ENCODE measurements around the gene ZBTB11.
A peak's percentile ranks its signal among the peaks of the same experiment; 100 is the strongest.

GRCh38 chr3:101665851-101666250 is 11.1 kb downstream of the ZBTB11 start:
- TF ChIP-seq CTCF (IDR thresholded peaks at IDR 0.05 in 2 of 3, conservative IDR thresholded peaks at IDR 0.05 in 1 of 3; ENCODE audit: control insufficient read depth in 2 of 3, extremely low read depth in 1 of 3, insufficient read depth in 1 of 3, low read depth in 3 of 3, low read length in 3 of 3) (no peak), MYC (IDR thresholded peaks at IDR 0.05; ENCODE audit: insufficient read depth, insufficient read length, insufficient replicate concordance, low read length, severe bottlenecking) (no peak), BRCA1 (IDR thresholded peaks at IDR 0.05; ENCODE audit: low read depth, low read length) (no peak), MXI1 (IDR thresholded peaks at IDR 0.05; ENCODE audit: low read depth, low read length) (no peak), SP1 (IDR thresholded peaks at IDR 0.05; ENCODE audit: low read depth, low read length) (no peak), SIN3A (IDR thresholded peaks at IDR 0.05; ENCODE audit: low read depth, low read length) (no peak), SMC3 (IDR thresholded peaks at IDR 0.05; ENCODE audit: borderline replicate concordance, low read length) (no peak), USF2 (IDR thresholded peaks at IDR 0.05; ENCODE audit: borderline replicate concordance, low read depth, low read length) (no peak), GABPA (IDR thresholded peaks at IDR 0.05; ENCODE audit: low read depth) (no peak), CBX3 (IDR thresholded peaks at IDR 0.05; ENCODE audit: borderline replicate concordance, low read depth) (no peak), SPI1 (IDR thresholded peaks at IDR 0.05; ENCODE audit: borderline replicate concordance, insufficient read depth, low read depth, low read length) (peak; percentile 10; the same call in 1 of the 2 replicates)
